Measurements from ENCODE around the gene MISP3.

Gene MISP3

DNA sequence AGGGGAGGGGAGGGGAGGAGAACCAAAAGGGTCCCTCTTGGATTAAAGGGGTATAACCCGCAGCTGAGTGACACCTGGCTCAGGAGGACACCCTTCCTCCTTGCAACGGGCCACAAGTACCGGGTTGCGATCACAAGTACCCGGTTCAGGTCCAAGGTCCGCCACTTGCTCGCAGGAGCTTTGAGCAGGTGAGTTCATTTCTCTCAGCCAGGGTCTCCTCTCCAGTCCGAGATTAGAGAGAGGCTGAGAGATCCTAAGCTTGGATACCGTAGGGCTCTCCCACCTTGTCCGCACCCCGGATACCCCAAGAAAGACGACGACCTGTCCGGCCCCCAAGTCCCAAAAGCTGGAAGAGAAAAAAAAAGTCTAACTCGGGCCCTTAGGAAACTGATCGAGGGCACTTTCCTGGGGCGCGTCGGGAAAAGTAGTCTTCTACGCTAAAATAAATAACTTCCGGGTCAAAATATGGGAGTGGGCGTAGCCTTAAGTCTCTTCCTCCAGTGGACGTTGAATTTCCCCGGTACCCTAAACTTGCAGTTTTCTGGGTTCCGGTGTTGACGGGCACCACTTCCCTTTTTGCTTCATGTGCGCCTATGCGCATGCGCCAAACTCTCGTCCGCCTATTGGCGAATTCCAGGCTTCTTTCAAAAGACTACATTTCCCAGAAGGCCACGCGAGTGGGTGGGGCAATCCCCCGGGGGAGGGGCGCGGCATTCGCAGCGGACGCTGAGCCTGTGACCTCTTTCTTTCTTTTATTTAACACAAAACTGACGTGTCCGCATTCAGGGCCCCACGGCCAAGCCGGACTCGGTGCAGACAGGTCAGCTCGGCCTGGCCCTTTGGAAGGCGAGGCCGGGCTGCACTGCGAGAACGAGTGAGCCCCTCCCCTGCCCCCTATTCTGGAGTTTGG, 8.6 kb downstream of the MISP3 start:
- peak overlapping the region; percentile 80 for H3K4me3 ChIP-seq (ENCODE audit: control insufficient read depth, low read depth, low read length)
- peak; percentile 98 for DNase-seq (ENCODE audit: low read depth)
- no peak for TF ChIP-seq CTCF (IDR thresholded peaks at IDR 0.05; ENCODE audit: control insufficient read depth, insufficient read depth, low read depth, low read length, missing control alignments)

DNA sequence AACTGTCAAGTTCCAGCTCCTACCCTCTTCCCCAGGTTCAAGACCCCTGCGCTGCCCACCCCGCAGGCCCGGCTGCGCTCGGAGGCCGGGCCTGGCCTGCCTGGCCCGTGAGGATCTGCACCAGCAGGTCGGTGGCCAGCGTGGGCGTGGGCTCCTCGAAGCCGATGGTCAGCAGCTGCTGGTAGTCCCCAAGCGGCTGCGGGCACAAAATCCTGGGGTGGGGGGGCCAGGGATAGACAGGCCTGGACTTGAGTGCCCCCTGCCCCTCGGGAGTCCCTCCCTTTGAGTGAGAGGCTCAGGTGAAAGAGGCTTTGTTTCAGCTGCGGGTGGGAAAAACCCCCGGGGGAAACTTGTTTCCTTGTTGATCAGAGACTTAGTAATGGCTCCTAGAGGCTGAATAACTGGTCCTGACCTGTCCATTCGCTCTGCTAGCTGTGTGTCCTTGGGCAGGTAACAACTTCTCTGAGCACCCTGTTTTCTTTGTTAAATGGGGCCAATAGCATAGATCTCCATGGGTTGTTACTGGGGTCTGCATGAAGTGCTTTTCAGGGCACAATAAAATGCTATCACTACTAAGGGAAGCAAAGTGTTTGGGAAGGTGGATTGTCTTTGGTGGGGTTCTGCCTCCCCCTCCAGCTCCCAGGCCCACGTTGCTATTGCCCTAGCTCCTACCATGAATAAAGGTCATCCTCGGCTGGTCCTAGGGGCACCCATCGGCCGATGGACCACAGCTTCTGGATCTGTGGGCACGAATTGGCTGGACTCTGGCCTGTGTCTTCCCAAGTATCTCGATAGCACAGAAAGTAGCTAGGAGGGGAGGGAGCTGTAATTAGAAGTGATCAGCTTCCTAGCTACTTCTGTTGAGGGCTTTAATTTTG, 9.4 kb downstream of the MISP3 start:
- TF ChIP-seq CTCF (IDR thresholded peaks at IDR 0.05; ENCODE audit: control insufficient read depth, insufficient read depth, low read depth, low read length, missing control alignments) = no peak

DNA sequence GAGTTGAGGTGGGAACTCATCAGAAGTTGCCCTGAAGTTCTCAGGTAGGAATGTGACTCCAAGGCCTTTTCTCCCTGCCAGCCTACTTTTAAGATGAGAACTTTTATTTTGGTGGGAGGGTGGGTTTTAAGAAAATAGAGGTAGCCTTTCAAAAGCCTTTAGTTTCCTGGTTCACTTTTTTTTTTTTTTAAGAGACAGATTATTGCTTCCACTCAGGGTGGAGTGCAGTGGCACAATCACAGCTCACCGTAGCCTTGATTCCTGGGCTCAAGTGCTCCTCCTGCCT, 10.0 kb downstream of the MISP3 start:
- no peak for TF ChIP-seq CTCF (IDR thresholded peaks at IDR 0.05; ENCODE audit: control insufficient read depth, insufficient read depth, low read depth, low read length, missing control alignments)

More for the DNA sequence above, 9.4 kb downstream of the MISP3 start:
- no peak for DNase-seq (ENCODE audit: low read depth)
- peak overlapping the region; percentile 80 for H3K4me3 ChIP-seq (ENCODE audit: control insufficient read depth, low read depth, low read length)

GRCh38 chr19:14085309-14085995, 12.9 kb downstream of the MISP3 start, which contains the start of gene C19orf67:
Gene C19orf67, minus strand, starts transcription at chr19:14085783. Its CDS starts 156 bp downstream, at chr19:14085627.
- no peak for TF ChIP-seq CTCF (IDR thresholded peaks at IDR 0.05; ENCODE audit: control insufficient read depth, insufficient read depth, low read depth, low read length, missing control alignments)
- no peak within 1 kb of the TSS for H3K4me3 ChIP-seq (ENCODE audit: control insufficient read depth, low read depth, low read length)
- DNase-seq (ENCODE audit: low read depth) = no peak

More for the DNA sequence above, 10.0 kb downstream of the MISP3 start:
- DNase-seq (ENCODE audit: low read depth) = no peak
- no peak overlapping the region; the same call in 1 of the 2 replicates for H3K4me3 ChIP-seq (ENCODE audit: control insufficient read depth, low read depth, low read length)

- no peak for TF ChIP-seq CTCF (IDR thresholded peaks at IDR 0.05; ENCODE audit: control insufficient read depth, insufficient read depth, low read depth, low read length, missing control alignments)
- no peak overlapping the region for H3K4me3 ChIP-seq (ENCODE audit: control insufficient read depth, low read depth, low read length)
- DNase-seq (ENCODE audit: low read depth) = no peak
These were observed 13.5 kb downstream of the MISP3 start for GRCh38 chr19:14086098-14086497.

Data from AG09309 (cell line).